HCT116 (cell line): ENCODE data around the gene FERD3L.

Source experiments
- CEBPB ChIP-seq: IDR thresholded peaks from 2 replicates; pipeline ENCODE4 v1.6.1; 2012; ENCODE audit warnings: low read depth
- EZH2 ChIP-seq: fragments of 200-600 bp; sonication (generic); IDR thresholded peaks from 2 replicates; pipeline ENCODE4 v1.6.1; 2017; ENCODE audit warnings: antibody characterized with exemption, mixed run types
- FOSL1 ChIP-seq: IDR thresholded peaks from 2 replicates; pipeline ENCODE4 v1.6.1; 2012; ENCODE audit warnings: low read depth
- JUND ChIP-seq: IDR thresholded peaks from 2 replicates; pipeline ENCODE4 v1.6.1; 2012
- POLR2A ChIP-seq: IDR thresholded peaks from 2 replicates; pipeline ENCODE4 v1.7.0; 2011; ENCODE audit warnings: borderline replicate concordance; ENCODE audit not compliant: insufficient read depth, insufficient read length; ENCODE audit errors: extremely low read depth
- POLR2AphosphoS5 ChIP-seq: IDR thresholded peaks from 2 replicates; pipeline ENCODE4 v1.6.1; 2011; ENCODE audit warnings: mild to moderate bottlenecking, low read depth, low read length, moderate library complexity
- RAD21 ChIP-seq: IDR thresholded peaks from 2 replicates; pipeline ENCODE4 v1.6.1; 2012; ENCODE audit warnings: low read depth, mild to moderate bottlenecking
- SIN3A ChIP-seq: IDR thresholded peaks from 2 replicates; pipeline ENCODE4 v1.6.1; 2012; ENCODE audit warnings: low read depth
- SP1 ChIP-seq: IDR thresholded peaks from 2 replicates; pipeline ENCODE4 v1.6.1; 2012; ENCODE audit warnings: low read depth
- TCF7L2 ChIP-seq: IDR thresholded peaks from 2 replicates; pipeline ENCODE4 v1.7.0; 2011; ENCODE audit warnings: borderline replicate concordance, inconsistent platforms; ENCODE audit not compliant: insufficient read depth, insufficient read length; ENCODE audit errors: extremely low read depth
- ZNF274 ChIP-seq: fragments of 200-500 bp; sonication (Bioruptor generic); IDR thresholded peaks from 2 replicates; pipeline ENCODE4 v1.6.1; 2014; ENCODE audit warnings: mild to moderate bottlenecking, low read depth, low read length, inconsistent platforms
- TF ChIP-seq, protein P1 (sequence below), 3 experiments: fragments of 200-600 bp in 1 of 3; sonication (generic) in 1 of 3; IDR thresholded peaks in 2 of 3; conservative IDR thresholded peaks in 1 of 3; 2 replicates each; pipeline ENCODE4 v1.5.1; 2012 to 2017; ENCODE audit warnings: low read depth in 2 of 3, low read length in 2 of 3, antibody characterized with exemption in 1 of 3, borderline replicate concordance in 1 of 3, control low read depth in 1 of 3, mild to moderate bottlenecking in 1 of 3, mixed read lengths in 1 of 3, mixed run types in 1 of 3, moderate library complexity in 1 of 3; ENCODE audit not compliant: insufficient read depth in 1 of 3
- TF ChIP-seq, protein P2 (sequence below): IDR thresholded peaks from 2 replicates; pipeline ENCODE4 v1.6.1; 2011; ENCODE audit warnings: mild to moderate bottlenecking, low read length, moderate library complexity; ENCODE audit not compliant: insufficient replicate concordance; ENCODE audit errors: extremely low read depth
- TF ChIP-seq, protein P3 (sequence below): IDR thresholded peaks from 2 replicates; pipeline ENCODE4 v1.6.1; 2012

DNA sequence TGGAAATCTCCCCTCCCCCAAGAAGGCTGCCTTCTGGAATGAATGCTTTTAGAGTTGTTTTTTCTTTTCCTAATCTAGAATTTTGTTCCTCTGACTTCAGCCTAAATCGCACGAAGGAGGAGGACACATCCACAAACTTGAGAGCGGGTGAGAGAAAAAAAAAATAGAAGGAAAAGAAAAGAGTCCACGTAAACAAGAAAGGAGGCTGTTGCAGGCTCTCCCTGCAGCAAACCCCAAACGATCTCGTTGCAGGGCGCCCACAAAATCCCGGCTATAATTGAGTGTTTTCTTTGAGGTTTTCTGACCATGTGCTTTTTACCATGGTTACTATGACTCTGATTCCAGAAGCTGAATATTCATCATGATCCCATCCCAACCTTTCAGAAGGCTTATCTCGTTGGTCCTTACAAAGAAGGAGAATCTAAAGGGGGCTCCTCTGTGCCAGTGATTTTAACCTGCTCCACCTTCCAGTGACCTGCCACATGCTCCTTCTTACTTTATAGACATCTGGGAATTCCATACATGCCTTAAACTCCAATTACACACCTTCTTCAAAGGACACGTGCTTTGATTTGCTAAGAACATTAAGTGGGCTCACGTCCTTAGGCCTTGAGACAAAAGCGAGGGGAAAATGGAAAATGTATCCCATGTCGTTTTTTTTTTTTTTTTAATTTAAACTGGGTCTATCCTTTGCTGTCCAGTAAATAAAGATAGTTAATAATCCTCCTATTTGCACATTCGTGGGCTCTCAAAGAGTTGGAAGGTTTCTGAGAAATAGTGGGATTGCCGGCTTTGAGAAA is 33.5 kb downstream of the FERD3L start:
- TF ChIP-seq, protein P1, sequence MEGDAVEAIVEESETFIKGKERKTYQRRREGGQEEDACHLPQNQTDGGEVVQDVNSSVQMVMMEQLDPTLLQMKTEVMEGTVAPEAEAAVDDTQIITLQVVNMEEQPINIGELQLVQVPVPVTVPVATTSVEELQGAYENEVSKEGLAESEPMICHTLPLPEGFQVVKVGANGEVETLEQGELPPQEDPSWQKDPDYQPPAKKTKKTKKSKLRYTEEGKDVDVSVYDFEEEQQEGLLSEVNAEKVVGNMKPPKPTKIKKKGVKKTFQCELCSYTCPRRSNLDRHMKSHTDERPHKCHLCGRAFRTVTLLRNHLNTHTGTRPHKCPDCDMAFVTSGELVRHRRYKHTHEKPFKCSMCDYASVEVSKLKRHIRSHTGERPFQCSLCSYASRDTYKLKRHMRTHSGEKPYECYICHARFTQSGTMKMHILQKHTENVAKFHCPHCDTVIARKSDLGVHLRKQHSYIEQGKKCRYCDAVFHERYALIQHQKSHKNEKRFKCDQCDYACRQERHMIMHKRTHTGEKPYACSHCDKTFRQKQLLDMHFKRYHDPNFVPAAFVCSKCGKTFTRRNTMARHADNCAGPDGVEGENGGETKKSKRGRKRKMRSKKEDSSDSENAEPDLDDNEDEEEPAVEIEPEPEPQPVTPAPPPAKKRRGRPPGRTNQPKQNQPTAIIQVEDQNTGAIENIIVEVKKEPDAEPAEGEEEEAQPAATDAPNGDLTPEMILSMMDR (IDR thresholded peaks at IDR 0.05 in 2 of 3, conservative IDR thresholded peaks at IDR 0.05 in 1 of 3; ENCODE audit: borderline replicate concordance in 1 of 3, insufficient read depth in 1 of 3, low read depth in 2 of 3, low read length in 2 of 3): no peak
- no peak for TF ChIP-seq POLR2A
- no peak for TF ChIP-seq POLR2AphosphoS5
- no peak for TF ChIP-seq RAD21
- TF ChIP-seq, protein P2, sequence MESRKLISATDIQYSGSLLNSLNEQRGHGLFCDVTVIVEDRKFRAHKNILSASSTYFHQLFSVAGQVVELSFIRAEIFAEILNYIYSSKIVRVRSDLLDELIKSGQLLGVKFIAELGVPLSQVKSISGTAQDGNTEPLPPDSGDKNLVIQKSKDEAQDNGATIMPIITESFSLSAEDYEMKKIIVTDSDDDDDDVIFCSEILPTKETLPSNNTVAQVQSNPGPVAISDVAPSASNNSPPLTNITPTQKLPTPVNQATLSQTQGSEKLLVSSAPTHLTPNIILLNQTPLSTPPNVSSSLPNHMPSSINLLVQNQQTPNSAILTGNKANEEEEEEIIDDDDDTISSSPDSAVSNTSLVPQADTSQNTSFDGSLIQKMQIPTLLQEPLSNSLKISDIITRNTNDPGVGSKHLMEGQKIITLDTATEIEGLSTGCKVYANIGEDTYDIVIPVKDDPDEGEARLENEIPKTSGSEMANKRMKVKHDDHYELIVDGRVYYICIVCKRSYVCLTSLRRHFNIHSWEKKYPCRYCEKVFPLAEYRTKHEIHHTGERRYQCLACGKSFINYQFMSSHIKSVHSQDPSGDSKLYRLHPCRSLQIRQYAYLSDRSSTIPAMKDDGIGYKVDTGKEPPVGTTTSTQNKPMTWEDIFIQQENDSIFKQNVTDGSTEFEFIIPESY: no peak
- TF ChIP-seq, protein P3, sequence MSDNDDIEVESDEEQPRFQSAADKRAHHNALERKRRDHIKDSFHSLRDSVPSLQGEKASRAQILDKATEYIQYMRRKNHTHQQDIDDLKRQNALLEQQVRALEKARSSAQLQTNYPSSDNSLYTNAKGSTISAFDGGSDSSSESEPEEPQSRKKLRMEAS: no peak
- no peak for TF ChIP-seq SP1
- TF ChIP-seq FOSL1: no peak
- TF ChIP-seq TCF7L2: no peak
- no peak for TF ChIP-seq JUND
- TF ChIP-seq EZH2: no peak
- TF ChIP-seq SIN3A: no peak
- no peak for TF ChIP-seq ZNF274
- TF ChIP-seq CEBPB: no peak
